GDM1 (cell line): ENCODE results near the gene OR8D4.
"Not testable (repeated sequence)": the region's sequence is repeated elsewhere in the genome, so short reads cannot be mapped to it uniquely, and the experiment has no call there.

Experiments
- DNase-seq: peaks from one replicate; lab custom pipeline; 2025; lab: John Stamatoyannopoulos, UW

Gene OR8D4

GRCh38 chr11:123901867-123902266, at the start of gene OR8D4:
Gene OR8D4 (plus strand): TSS chr11:123902167. CDS start chr11:123906432, 4,265 bp downstream.
- DNase-seq: no peak

GRCh38 chr11:123852321-123852720, 49.6 kb upstream of the OR8D4 start:
- DNase-seq: no peak

- DNase-seq: no peak
Observed at GRCh38 chr11:123853038-123853437, 48.9 kb upstream of the OR8D4 start.

GRCh38 chr11:123856444-123856843, 45.5 kb upstream of the OR8D4 start:
- DNase-seq: no peak

- DNase-seq: no peak
Observed at GRCh38 chr11:123859731-123860130, 42.2 kb upstream of the OR8D4 start.

GRCh38 chr11:123865293-123865692, 36.7 kb upstream of the OR8D4 start:
- DNase-seq: not testable (repeated sequence)

- DNase-seq: not testable (repeated sequence)
Observed at GRCh38 chr11:123867795-123868194, 34.2 kb upstream of the OR8D4 start.

GRCh38 chr11:123880912-123881311, 21.1 kb upstream of the OR8D4 start:
- DNase-seq: no peak

GRCh38 chr11:123885570-123885969, 16.4 kb upstream of the OR8D4 start, which contains the start of gene TMEM225:
Gene TMEM225 (minus strand): TSS chr11:123885670. CDS start chr11:123885425, 245 bp downstream.
- no peak for DNase-seq

- DNase-seq: no peak
Observed at GRCh38 chr11:123892031-123892430, 9.9 kb upstream of the OR8D4 start.

- no peak for DNase-seq
Observed at GRCh38 chr11:123899792-123900191, 2.2 kb upstream of the OR8D4 start.

- no peak for DNase-seq
Observed at GRCh38 chr11:123903932-123904331, 2.0 kb downstream of the OR8D4 start.

GRCh38 chr11:123904932-123905331, 3.0 kb downstream of the OR8D4 start:
- no peak for DNase-seq

GRCh38 chr11:123905826-123906225, 3.9 kb downstream of the OR8D4 start:
- DNase-seq: no peak

GRCh38 chr11:123920943-123921342, 19.0 kb downstream of the OR8D4 start:
- DNase-seq: no peak

- DNase-seq: no peak
Observed at GRCh38 chr11:123924027-123924426, 22.1 kb downstream of the OR8D4 start.

GRCh38 chr11:123939317-123939716, 37.4 kb downstream of the OR8D4 start, which contains the start of gene OR4D5:
Gene OR4D5 (plus strand): TSS chr11:123939617. CDS start chr11:123939617, 0 bp downstream.
- DNase-seq: no peak

- DNase-seq: no peak
Observed at GRCh38 chr11:123942413-123942812, 40.4 kb downstream of the OR8D4 start.

GRCh38 chr11:123943738-123944137, 41.8 kb downstream of the OR8D4 start, which contains the start of gene OR6T1:
Gene OR6T1 (minus strand): TSS chr11:123943838. CDS start chr11:123943838, 0 bp downstream.
- no peak for DNase-seq

GRCh38 chr11:123945132-123945531, 43.2 kb downstream of the OR8D4 start:
- DNase-seq: no peak

GRCh38 chr11:123956752-123957151, 54.8 kb downstream of the OR8D4 start:
- DNase-seq: no peak
